GM21619 (cell line): ENCODE measurements around the gene ACOT7.
"Not testable (repeated sequence)": the region's sequence is repeated elsewhere in the genome, so short reads cannot be mapped to it uniquely, and the experiment has no call there.

Experiments
- ATAC-seq: cut with Tn5 transposase; IDR thresholded peaks from one replicate; pipeline ENCODE4 v1.9.1; 2021; ENCODE audit not compliant: unreplicated experiment

ACOT7 gene

DNA sequence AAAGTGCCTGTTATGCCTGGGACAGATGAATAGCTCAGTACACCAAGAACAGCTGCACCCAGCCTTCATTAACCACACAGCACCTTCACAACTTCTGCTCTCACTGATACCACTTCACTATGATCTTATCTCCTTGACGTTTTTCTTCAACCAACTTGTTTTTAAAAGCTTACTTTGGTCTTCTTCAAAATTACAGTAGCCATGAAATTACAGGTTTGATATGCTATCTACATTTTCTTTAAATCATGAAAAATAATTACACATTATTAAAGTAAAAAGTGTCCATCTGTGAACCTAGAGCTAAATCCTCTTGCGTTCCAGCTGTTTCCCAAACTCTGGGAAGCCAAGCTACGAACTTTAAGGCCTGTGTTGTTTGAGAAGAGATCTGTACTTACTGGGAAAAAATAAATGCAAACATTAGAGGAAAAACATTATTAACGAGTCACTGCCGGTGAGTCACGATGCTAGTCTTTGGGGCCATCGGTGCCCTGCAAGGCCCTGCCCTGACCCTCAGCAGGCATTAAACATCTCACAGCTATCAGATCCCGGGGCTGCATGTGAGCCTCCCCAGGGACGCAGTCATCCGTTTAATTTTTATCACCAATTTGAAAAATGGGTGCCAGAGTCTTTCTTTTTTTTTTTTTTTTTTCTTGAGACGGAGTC, 76.3 kb downstream of the ACOT7 start:
- ATAC-seq: no peak

DNA sequence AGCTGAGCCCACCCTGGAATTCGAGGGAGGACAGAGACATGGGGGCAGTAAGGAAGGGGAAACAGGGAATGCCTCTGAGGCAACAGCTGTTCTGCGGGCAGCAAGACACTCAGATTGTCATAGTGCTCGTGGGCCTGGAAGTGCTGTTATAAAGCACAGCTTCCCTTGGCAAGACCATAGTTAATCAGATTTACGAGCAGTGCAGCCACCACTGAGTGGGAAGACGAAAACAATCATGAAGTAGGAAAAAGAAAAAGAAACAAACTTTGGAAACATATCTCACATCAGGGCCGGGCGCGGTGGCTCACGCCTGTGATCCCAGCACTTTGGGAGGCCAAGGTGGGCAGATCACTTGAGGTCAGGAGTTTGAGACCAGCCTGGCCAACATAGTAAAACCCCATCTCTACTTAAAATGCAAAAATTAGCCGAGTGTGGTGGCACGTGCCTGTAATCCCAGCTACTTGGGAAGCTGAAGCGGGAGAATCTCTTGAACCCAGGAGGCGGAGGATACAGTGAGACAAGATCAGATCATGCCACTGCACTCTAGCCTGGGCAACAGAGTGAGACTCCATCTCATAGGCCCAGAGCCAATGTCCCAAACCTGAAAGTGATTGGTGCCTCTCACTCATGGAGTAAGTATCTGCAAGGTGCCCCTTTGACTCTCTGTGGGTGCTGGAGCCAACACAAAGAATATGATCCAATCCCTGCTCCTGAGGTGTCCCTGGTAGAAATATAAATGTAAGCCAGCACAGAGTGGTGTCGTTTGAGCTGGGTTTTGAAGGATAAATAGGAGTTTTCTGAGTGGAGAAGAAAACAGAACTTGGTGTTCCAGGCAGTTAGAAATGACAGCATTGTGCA, 77.1 kb downstream of the ACOT7 start:
- no peak for ATAC-seq

DNA sequence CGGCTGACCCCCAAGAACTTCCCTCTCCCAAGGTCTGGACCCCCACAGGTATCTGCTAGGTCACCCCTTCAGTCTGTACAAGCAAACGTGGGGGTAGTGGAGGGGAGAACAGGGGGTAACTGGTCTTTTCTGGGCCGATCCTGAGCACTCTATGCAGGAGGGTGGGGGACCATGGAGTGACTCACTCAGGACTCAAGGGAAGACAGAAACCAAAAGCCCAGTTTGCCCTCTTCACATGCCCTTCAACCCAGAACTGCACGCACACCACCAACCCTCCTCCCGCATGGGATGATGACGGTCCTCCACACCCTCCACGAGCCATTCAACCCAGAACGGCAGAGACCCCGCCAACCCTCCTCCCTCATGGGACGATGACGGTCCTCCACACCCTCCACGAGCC, 79.1 kb downstream of the ACOT7 start:
- no peak for ATAC-seq

DNA sequence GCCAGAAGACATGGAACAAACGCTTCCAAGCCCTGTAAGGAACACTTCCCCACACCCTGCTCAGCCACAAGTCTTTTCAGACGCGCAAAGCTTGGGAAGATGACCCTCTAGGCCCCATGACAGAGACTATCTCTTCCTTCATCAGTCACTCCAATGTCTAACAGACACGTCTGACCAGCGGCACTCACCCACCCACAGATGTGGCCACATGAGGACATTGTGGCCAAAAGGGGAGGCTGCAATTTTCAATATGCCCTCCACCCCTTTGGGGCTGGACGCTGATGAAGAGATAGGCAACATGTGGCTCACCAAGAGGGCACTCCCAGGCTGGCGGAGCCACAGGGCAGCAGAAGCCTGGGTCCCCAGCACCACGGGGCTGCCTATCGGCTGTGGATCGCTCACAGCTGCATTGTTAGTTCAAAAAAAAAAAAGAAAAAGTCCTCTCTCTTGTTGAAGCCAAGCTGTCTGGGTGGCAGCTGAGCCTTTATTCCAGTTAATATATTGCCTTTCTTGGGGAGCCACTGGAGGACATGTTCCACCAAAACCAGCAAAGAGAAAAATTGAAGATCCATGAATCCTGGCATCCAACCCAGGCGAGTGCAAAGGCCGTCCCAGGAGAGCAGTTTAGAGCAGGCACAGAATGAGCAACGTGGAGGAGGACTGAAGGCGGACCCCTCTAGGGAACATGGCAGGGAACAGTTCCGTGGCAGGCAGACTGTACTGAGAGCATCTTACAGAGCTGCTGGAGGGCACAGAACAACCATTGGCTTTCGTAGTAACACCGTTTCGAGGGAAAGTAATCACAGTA, 80.0 kb downstream of the ACOT7 start:
- no peak for ATAC-seq

DNA sequence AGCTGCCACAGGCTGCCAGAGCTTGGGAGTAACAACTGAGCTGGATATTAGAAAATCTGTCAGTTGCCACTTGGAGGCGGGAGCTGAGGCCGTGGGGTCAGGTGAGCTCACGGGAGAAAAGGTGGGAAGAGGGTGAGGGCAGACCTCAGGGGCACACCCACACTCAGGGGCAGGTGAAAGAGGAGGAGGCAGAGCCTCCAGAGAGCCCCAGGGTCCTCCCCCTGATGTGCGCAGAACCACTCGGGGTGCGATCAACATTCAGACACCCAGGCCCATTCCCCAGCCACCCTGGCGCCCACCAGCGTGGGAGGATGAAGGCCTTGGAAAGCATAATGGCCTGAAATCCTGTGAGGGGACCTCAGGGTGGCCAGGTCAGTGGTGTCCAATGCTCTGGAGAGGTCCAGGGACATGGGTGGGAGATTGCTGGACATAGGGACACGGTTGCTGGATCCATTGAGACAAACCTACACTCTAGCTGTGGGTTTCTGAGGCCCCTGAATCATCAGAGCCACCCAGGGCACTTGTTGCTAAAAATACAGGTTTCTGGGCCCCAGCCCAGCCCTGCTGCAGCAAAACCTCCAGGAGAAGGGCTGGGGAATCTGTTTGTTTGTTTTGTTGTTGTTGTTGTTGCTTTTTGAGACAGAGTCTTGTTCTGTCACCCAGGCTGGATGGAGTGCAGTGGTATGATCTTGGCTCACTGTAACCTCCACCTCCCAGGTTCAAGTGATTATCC, 83.3 kb downstream of the ACOT7 start:
- ATAC-seq: no peak

DNA sequence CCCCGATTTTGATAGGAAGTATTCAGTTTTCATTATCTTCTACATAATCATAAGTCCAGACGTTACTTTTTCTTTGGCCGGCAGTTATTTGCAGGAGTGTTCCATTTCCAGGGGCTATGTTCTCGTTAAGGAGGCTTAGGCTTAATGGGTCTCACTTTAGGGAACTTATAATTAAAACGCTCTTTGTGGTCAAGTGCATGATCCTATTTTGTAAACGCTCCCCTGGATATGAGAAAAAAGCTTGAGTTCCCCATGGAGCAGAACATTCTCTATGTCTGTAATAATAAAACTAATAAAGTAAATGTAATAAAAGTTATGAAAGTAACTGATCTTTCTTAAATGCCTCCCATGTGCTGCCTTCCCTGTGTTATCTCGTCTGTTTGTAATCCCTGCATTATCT, 84.0 kb downstream of the ACOT7 start:
- ATAC-seq: no peak

DNA sequence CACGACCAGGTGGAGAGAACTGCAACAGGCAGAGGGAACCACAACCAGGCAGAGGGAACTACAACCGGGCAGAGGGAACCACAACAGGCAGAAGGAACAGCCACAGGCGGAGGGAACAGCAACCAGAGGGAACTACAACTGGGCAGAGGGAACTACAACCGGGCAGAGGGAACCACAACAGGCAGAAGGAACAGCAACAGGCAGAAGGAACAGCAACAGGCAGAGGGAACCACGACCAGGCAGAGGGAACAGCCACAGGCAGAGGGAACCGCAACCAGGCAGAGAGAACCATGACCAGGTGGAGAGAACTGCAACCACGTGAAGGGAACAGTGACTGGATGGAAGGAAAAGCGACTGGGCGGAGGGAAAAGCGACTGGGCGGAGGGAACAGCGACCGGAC, 85.1 kb downstream of the ACOT7 start:
- no peak for ATAC-seq

DNA sequence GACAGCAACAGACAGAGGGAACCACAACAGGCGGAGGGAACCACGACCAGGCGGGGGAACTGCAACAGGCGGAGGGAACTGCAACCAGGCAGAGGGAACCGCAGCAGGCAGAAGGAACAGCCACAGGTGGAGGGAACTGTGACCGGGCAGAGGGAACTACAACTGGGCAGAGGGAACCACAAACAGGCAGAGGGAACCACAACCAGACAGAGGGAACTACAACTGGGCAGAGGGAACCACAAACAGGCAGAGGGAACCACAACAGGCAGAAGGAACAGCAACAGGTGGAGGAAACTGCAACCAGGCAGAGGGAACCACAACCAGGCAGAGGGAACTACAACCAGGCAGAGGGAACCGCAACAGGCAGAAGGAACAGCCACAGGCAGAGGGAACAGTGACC, 85.9 kb downstream of the ACOT7 start:
- not testable (repeated sequence) for ATAC-seq

DNA sequence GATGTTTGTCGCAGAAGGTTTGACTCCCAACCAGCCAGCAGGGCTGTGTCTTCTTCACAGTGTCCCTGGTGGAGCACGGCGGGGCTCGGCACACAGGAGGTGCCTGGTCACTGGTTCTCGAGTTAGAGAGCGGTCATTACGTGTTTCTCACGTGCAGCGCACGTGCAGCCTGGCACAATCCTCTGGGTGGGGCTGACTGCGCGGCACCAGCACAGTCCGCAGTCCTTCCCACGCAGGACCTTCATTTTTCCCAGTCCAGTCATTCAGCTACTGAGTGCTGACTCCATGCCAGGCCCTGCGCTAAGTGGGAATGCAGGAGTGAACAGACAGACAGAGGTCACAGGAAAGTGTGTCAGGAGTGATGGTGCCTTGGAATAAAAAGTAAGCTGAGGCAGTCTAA, 86.5 kb downstream of the ACOT7 start:
- no peak for ATAC-seq

DNA sequence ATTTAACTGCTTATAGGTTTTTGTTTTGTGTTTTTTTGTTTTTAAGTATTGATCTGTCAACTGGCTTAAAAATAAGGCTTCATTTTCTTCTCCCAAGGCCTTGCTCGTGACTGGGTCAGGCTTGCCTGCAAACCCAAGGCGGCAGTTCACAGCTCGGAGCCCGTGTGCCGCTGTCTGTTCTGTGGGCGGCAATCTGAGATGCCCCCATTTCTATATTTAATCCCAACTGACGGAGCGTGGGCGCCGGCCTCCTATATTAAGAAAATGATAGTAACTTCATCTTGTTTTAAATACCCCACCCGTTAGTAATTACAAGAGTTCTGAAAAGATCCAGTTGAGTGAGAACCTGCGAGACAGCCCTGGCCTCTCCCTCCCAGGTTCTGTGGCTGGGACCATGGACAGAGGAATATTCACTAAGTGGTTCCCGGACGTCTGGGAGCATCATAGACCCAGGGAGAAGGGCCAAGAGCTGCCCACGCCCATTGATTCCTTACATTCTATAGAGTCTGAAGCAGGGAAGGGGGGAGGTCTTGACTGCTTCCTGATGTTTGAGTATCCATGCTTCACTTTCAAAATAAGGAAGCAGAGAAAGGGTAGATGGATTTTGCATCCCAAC, 90.1 kb downstream of the ACOT7 start:
- no peak for ATAC-seq

DNA sequence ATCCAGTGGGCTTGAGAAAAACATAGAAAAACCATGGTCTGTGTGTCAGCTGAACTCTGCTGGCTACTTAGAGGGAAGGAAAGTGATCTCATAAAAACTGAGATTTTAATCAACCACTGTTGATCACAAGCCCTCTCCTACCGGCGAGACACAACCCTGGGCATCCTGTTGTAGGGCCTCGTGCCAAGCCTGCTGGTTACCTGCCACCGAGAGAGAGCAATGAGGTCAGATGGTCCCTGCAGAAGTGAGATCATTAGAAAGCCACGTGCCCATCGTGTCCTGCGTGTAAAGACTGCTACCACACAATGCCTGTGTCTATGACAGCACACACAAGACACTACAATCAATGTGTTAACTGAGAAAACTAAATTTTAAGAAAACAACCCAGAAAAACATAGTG, 91.0 kb downstream of the ACOT7 start:
- no peak for ATAC-seq

DNA sequence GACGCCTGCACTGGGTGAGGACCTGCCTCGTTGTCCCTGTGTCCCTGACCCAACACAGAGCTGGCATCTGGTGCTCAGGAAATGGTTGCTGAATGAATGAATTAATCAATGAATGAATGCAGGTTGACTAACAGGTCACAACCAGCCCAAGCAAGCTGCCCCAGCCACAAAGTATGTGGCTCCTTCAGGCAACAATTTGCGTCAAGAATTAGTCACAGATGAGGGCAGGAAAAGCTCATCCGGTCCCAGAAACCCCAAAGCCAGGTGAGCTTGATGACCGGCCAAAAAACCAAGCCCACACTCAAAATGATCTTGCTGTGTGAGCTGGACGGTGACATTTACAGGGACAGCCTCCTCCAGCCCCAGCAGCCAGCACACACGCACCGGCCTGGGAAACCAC, 92.0 kb downstream of the ACOT7 start:
- no peak for ATAC-seq

DNA sequence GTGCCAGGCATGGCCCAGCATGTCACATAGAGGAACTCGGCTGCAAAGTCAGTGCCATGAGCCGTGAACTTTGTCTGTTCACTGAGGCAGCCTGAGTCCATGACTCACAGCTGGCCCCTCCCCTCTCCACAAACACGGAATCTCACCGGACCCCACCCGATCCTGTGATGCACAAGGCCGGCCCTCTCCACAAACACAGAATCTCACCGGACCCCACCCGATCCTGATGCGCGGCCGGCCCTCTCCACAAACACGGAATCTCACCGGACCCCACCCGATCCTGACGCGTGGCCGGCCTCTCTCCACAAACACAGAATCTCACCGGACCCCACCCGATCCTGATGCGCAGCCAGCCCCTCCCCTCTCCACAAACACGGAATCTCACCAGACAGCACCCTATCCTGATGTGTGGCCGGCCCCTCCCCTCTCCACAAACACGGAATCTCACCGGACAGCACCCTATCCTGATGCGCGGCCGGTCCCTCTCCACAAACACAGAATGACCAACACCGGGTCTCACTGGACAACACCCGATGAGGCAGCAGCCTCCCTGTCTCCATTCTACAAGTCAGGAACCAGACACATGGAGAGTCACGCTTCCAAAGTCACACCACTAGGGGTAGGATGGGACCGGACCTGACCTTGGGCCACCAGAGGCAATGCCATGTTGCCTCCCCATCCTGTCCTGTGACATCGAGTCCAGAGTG, 93.1 kb downstream of the ACOT7 start:
- ATAC-seq: no peak

DNA sequence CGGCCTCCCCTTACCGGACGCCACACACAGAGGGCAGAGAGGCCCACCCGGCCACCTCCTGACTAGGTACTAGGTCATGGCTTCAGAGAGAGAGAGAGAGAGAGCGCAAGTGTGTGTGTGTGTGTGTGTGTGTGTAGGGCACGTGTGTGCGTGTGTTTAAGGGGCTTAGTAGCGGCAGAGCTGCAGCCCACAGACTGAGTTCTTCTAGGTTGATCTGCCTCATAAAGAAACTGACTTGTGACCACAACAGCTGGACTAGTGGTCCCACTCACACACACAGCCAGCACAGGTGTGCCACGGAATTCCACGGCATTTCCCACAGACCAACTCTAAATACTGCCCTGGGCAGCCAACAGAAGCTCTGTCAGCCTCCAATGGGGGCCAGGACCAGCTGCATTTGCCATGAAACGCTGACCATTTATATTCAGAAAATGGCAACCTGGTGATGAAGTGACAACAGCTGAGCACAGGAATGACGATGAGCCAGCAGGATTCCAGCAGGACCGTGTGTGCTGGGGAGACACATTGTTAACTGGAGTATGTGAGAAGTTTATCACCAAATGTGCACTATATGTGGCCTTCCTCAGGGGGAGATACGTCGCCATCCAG, 93.9 kb downstream of the ACOT7 start:
- ATAC-seq: no peak

DNA sequence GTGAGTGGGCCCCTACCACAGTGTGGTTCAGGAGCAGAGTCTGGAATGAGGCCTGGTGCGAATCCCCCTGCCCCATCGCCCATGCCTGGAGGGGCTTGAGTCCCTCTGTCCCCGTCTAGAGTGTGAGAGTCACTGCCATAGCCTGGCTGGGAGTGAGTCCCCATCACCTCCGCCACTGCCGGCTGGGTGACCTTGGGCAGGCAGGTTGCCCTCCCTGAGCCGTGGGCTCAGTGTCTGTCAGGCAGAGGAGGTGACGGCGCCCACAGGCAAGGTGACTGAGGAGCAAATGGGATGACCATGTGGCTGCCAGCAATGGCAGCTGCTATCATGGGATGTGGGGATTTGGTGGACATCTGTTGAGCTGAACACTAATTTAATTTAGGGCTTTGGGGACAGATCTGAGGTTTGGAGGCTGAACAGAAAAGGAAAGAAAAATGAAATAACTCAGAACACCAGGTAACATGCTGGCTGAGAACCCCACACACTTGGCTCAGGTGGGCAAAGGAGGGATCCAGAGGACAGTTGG, 94.6 kb downstream of the ACOT7 start:
- no peak for ATAC-seq

DNA sequence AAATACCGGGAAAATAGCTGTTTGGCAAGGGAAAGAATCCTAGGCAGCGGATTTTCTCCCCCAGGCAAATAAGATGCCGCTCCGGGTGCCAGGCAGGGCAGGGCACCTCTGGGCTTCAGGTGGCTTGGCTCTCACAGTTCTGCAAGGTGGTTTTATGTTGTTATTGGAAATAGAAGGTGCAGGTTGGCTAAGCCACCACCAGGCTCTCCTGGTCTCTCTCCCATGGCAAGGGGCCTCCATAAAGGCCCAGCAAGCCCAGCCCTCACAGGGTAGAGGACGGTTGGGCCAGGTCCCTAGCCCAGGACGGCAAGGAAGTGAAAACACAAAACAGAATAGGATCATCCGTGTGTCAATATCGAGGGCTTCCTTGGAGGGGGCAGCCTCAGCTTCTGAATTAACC, 95.0 kb downstream of the ACOT7 start:
- ATAC-seq: no peak

DNA sequence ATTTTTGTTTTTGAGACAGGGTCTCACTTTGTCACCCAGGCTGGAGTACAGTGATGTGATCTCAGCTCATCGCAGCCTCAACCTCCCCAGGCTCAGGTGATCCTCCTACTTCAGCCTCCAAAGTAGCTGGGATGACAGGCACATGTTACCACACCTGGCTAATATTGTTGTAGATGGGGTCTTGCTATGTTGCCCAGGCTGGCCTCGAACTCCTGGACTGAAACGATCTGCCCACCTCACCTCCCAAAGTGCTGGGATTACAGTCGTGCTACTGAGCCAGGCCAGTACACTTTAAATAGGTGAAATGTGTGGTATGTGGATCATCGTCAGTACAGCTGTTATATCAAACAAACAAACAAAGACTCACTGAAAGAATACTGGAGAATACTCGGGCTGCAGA, 97.7 kb downstream of the ACOT7 start:
- no peak for ATAC-seq

DNA sequence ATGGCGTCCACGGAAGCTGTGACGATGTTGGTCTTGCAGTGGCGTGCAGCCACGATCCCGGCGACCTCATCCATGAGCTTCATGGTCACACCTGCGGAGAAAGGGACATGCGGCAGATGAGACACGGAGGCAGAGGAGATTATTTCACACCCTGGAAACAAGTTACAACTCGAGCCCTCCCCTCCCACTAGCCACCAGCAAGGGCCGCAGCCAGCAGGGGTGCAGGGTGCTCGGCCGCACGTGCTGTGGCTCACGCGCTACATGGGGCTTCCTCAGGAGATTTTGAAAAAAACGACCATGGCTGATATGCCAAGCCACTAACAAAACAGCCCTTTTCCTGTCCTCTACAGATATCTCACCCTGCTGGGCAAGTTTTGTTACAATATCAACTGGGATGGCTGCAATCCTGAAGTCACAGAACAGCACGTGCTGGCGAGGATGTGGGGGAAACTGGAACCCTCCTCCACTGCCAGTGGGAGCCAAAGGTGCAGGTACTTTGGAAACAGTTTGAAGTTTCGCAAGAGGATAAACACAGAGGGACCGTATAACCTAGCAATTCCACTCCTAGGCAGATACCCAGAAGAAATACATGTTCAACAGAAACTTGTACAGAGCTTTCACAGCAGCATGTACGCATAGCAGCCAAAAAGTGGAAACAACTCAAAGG, 98.5 kb downstream of the ACOT7 start:
- ATAC-seq: no peak
